HepG2 (cell line): ENCODE measurements around the gene PLGRKT. TPM values are rescaled to one million over a fixed set of nuclear protein-coding genes. Genes with fewer than 3 reads are reported as not detected.
A peak's percentile ranks its signal among the peaks of the same experiment; 100 is the strongest.

Experiments used
- CREB3 ChIP-seq: sonication (generic); formaldehyde crosslinking; IDR thresholded peaks from 2 replicates; pipeline ENCODE4 v1.5.0; 2020; ENCODE audit warnings: missing genetic modification reagents
- DNMT1 ChIP-seq: sonication (generic); formaldehyde crosslinking; IDR thresholded peaks from 2 replicates; pipeline ENCODE4 v1.5.1; 2020; ENCODE audit warnings: mild to moderate bottlenecking, missing genetic modification reagents
- FOSL1 ChIP-seq: sonication (generic); formaldehyde crosslinking; IDR thresholded peaks from 2 replicates; pipeline ENCODE4 v1.9.0; 2021; ENCODE audit warnings: missing genetic modification reagents, borderline replicate concordance
- FOXO1 ChIP-seq: sonication (generic); formaldehyde crosslinking; IDR thresholded peaks from 2 replicates; pipeline ENCODE4 v1.4.0; 2020; ENCODE audit warnings: missing genetic modification reagents
- GMEB1 ChIP-seq: sonication (generic); formaldehyde crosslinking; IDR thresholded peaks from 2 replicates; pipeline ENCODE4 v1.5.1; 2020; ENCODE audit warnings: missing genetic modification reagents, mild to moderate bottlenecking, borderline replicate concordance
- GTF2F1 ChIP-seq: fragments of 150-350 bp; IDR thresholded peaks from 2 replicates; pipeline ENCODE4 v1.6.1; 2014; ENCODE audit warnings: low read length
- IKZF5 ChIP-seq: IDR thresholded peaks from 2 replicates; pipeline ENCODE4 v1.6.1; 2018; ENCODE audit warnings: missing genetic modification reagents, mild to moderate bottlenecking, missing compliant biosample characterization
- KLF6 ChIP-seq: IDR thresholded peaks from 2 replicates; pipeline ENCODE4 v1.8.0; 2016; ENCODE audit warnings: missing biosample characterization, missing genetic modification reagents
- MAFG ChIP-seq: sonication (generic); formaldehyde crosslinking; IDR thresholded peaks from 2 replicates; pipeline ENCODE4 v1.5.1; 2020; ENCODE audit warnings: mild to moderate bottlenecking, missing genetic modification reagents
- RBFOX2 ChIP-seq: fragments of 200-400 bp; formaldehyde crosslinking; IDR thresholded peaks from 2 replicates; pipeline ENCODE4 v1.6.1; 2017; ENCODE audit warnings: low read depth, mild to moderate bottlenecking, low read length
- RBM22 ChIP-seq: fragments of 200-400 bp; formaldehyde crosslinking; optimal IDR thresholded peaks from 2 replicates; pipeline ENCODE3; 2017; ENCODE audit warnings: mild to moderate bottlenecking, low read length, moderate library complexity
- SMAD9 ChIP-seq: sonication (generic); formaldehyde crosslinking; IDR thresholded peaks from 2 replicates; pipeline ENCODE4 v1.5.1; 2020; ENCODE audit warnings: mild to moderate bottlenecking, missing genetic modification reagents
- TAF1 ChIP-seq: sonication (generic); formaldehyde crosslinking; IDR thresholded peaks from 2 replicates; pipeline ENCODE4 v1.4.0; 2020; ENCODE audit warnings: missing genetic modification reagents
- ZBTB43 ChIP-seq: sonication (generic); formaldehyde crosslinking; conservative IDR thresholded peaks from 2 replicates; pipeline ENCODE4 v1.4.0; 2020; ENCODE audit warnings: missing genetic modification reagents
- ZKSCAN1 ChIP-seq: fragments of 150-350 bp; IDR thresholded peaks from 2 replicates; pipeline ENCODE4 v1.6.1; 2014; ENCODE audit warnings: low read length
- ZNF468 ChIP-seq: sonication (generic); formaldehyde crosslinking; IDR thresholded peaks from 2 replicates; pipeline ENCODE4 v1.8.0; 2022; ENCODE audit warnings: mild to moderate bottlenecking, moderate library complexity, missing genetic modification reagents
- ZNF768 ChIP-seq: sonication (generic); formaldehyde crosslinking; IDR thresholded peaks from 2 replicates; pipeline ENCODE4 v1.4.0; 2020; ENCODE audit warnings: missing genetic modification reagents
- ZSCAN25 ChIP-seq: sonication (generic); formaldehyde crosslinking; IDR thresholded peaks from 2 replicates; pipeline ENCODE4 v1.8.0; 2022; ENCODE audit warnings: mild to moderate bottlenecking, missing genetic modification reagents
- polyA plus RNA-seq, 8 experiments: library from polyadenylated mRNA; depleted of rRNA in 3 of 8; stranded (reverse) in 7 of 8; unstranded in 1 of 8; fragments of >200 nt; fragmentation: Illumina TruSeq in 4 of 8; extraction: Trizol in 4 of 8; gene quantifications; 2 replicates each; pipeline versions ENCODE4 v1.2.1 to v1.2.3, GENCODE V29; 2011 to 2016; ENCODE audit warnings: low read depth in 4 of 8, missing spikeins in 1 of 8, mixed read lengths in 1 of 8; ENCODE audit not compliant: insufficient read depth in 1 of 8
- total RNA-seq, 5 experiments: library from RNA; depleted of rRNA; stranded (reverse); fragments of >200 nt; fragmentation: Illumina TruSeq; extraction: Trizol; gene quantifications; 2 replicates each; pipeline ENCODE4 v1.2.3, GENCODE V29; 2016; ENCODE audit warnings: low read depth in 1 of 5
- TF ChIP-seq, protein P1 (sequence below): sonication (generic); formaldehyde crosslinking; IDR thresholded peaks from 2 replicates; pipeline ENCODE4 v1.5.1; 2020; ENCODE audit warnings: missing genetic modification reagents, mild to moderate bottlenecking, borderline replicate concordance

PLGRKT gene
- total and polyA plus RNA-seq, 2 of the 13 experiments (the other 11 are each of a cell fraction or from before 2014, with no cell fraction given), result 5.0 to 15.8 TPM

DNA sequence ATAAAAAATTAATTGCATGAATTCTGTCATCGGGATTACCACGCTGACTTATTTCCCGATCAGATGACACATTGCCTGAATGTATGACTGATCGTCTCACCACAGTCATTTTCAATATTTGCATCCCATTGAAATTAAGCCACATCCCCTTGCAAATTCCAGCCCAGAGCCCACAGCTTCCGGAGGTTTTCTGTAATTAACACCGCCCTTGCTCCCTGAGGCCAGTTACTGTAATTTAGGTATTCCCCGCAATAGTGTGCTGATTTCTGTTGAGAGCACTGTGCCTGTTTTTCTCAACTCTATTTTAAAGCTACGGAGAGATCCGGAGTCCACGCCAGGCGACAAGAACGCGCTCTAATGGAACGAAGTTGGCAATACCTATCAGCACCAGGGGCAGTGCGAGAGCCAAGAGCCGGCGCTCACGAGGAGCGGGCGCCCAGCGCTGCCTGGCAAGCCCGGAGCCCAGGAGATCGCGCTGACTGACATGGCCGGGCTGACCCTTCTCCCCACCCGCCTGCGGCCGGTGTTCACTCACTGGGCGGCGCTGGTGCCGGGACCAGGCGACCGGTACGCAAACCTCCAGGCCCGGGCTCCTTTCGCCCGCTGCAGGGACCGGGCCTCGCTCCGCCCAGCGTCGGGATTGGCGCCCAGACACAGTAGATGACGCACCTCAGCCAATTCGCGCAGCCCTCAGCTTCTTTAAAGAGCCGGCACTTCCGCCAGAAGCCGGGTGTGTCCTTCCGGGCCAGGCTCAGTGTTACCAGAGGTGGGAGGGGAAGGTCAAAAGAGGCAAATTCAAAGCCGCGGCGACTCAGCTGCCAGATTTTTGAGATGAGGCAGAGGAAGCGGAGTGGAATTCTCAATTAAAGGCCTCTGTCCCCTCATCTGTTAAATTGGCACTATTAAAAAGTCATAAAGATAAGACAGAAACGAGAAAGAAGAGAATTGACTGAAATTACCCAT lies at the start of gene PLGRKT (continued):
- peak; percentile 63; the same call in 1 of the 2 replicates for TF ChIP-seq GMEB1 (CRISPR knock-in tag)
- peak; percentile 56; the same call in 1 of the 2 replicates for TF ChIP-seq IKZF5 (CRISPR knock-in tag)
- no peak for TF ChIP-seq SMAD9 (CRISPR knock-in tag)
- no peak for TF ChIP-seq RBM22
- TF ChIP-seq CREB3, result peak; percentile 83; the same call in 1 of the 2 replicates
- no peak for TF ChIP-seq ZBTB43 (CRISPR knock-in tag)
- 0 out of 2 replicates have a peak, but pooled peaks have one; percentile 34 for TF ChIP-seq KLF6 (CRISPR knock-in tag)
- TF ChIP-seq DNMT1 (CRISPR knock-in tag), result no peak
- peak; percentile 58; the same call in 1 of the 2 replicates for TF ChIP-seq ZNF768
- TF ChIP-seq ZSCAN25, result no peak
- TF ChIP-seq GTF2F1, result no peak
- peak; percentile 91 for TF ChIP-seq RBFOX2
- TF ChIP-seq FOSL1 (CRISPR knock-in tag), result no peak
- TF ChIP-seq, protein P1, sequence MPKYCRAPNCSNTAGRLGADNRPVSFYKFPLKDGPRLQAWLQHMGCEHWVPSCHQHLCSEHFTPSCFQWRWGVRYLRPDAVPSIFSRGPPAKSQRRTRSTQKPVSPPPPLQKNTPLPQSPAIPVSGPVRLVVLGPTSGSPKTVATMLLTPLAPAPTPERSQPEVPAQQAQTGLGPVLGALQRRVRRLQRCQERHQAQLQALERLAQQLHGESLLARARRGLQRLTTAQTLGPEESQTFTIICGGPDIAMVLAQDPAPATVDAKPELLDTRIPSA (CRISPR knock-in tag), result 0 out of 2 replicates have a peak, but pooled peaks have one; percentile 49
- no peak for TF ChIP-seq ZKSCAN1
- TF ChIP-seq TAF1 (CRISPR knock-in tag), result peak; percentile 92
- TF ChIP-seq MAFG, result no peak
- peak; percentile 80; the same call in 1 of the 2 replicates for TF ChIP-seq ZNF468 (CRISPR knock-in tag)
- TF ChIP-seq FOXO1 (CRISPR knock-in tag), result no peak
